Kidney epithelial cell (primary cell): ENCODE data around the gene CPNE4. TPM values are rescaled to one million over a fixed set of nuclear protein-coding genes. Genes with fewer than 3 reads are reported as not detected.

Source experiments
- DNase-seq: peaks from one replicate; pipeline ENCODE4 v3.0.0-alpha.2; 2010; ENCODE audit warnings: low read depth
- H3K27me3 ChIP-seq: 2 replicates; pipeline ENCODE4 v1.6.0; 2011; ENCODE audit warnings: low read length; ENCODE audit not compliant: control insufficient read depth, insufficient read depth
- H3K36me3 ChIP-seq: 2 replicates; pipeline ENCODE4 v1.5.1; 2011; ENCODE audit warnings: low read length; ENCODE audit not compliant: control insufficient read depth, insufficient read depth
- H3K4me3 ChIP-seq: 2 replicates; pipeline ENCODE4 v1.5.1; 2011; ENCODE audit warnings: low read depth, mild to moderate bottlenecking, control low read depth, low read length
- CTCF ChIP-seq: IDR thresholded peaks from 2 replicates; pipeline ENCODE4 v1.5.1; 2011; ENCODE audit warnings: mild to moderate bottlenecking, moderate library complexity, low read length, control low read depth, inconsistent platforms; ENCODE audit not compliant: insufficient read depth, poor library complexity, severe bottlenecking
- total RNA-seq: library from RNA; depleted of rRNA; stranded (reverse); fragments of >200 nt; gene quantifications from 2 replicates; pipeline ENCODE4 v1.2.3, GENCODE V29; 2015

Gene CPNE4
- total RNA-seq, 1 donor from 2014 or later, result 3.7 TPM

- no peak for TF ChIP-seq CTCF
- DNase-seq, result no peak
Observed at GRCh38 chr3:131995891-131996290, 38.9 kb downstream of the CPNE4 start.

GRCh38 chr3:131989318-131989717, 45.5 kb downstream of the CPNE4 start:
- Histone ChIP-seq H3K27me3 (no peaks in the 10 kb centered on the region), H3K36me3 (no peaks in the 10 kb centered on the region), H3K4me3 (no peak overlapping the region)
- no peak for DNase-seq
- no peak for TF ChIP-seq CTCF

More at GRCh38 chr3:131995891-131996290, 38.9 kb downstream of the CPNE4 start:
- no peak overlapping the region for H3K4me3 ChIP-seq
- no peaks in the 10 kb centered on the region for H3K27me3 ChIP-seq
- H3K36me3 ChIP-seq, result no peaks in the 10 kb centered on the region

GRCh38 chr3:131988209-131988608, 46.6 kb downstream of the CPNE4 start:
- Histone ChIP-seq H3K27me3 (no peaks in the 10 kb centered on the region), H3K36me3 (no peaks in the 10 kb centered on the region), H3K4me3 (no peak overlapping the region)
- no peak for TF ChIP-seq CTCF
- no peak for DNase-seq

GRCh38 chr3:131983689-131984088, 51.1 kb downstream of the CPNE4 start:
- Histone ChIP-seq H3K27me3 (no peaks in the 10 kb centered on the region), H3K4me3 (no peak overlapping the region), H3K36me3 (no peaks in the 10 kb centered on the region)
- no peak for TF ChIP-seq CTCF
- no peak for DNase-seq

- Histone ChIP-seq H3K4me3 (no peak overlapping the region), H3K27me3 (no peaks in the 10 kb centered on the region), H3K36me3 (no peaks in the 10 kb centered on the region)
- no peak for DNase-seq
- no peak for TF ChIP-seq CTCF
Observed at GRCh38 chr3:131981323-131981722, 53.5 kb downstream of the CPNE4 start.

GRCh38 chr3:131976448-131976847, 58.4 kb downstream of the CPNE4 start:
- H3K36me3 ChIP-seq, result no peaks in the 10 kb centered on the region
- no peak overlapping the region for H3K4me3 ChIP-seq
- no peak for TF ChIP-seq CTCF
- no peak for DNase-seq
- H3K27me3 ChIP-seq, result no peaks in the 10 kb centered on the region
